Fibroblast of lung (primary cell): Measurements from ENCODE around the gene CREB5.

Experiments
- CTCF ChIP-seq, 2 donors: IDR thresholded peaks in 1 of 2; conservative IDR thresholded peaks in 1 of 2; 1 replicate in 1 of 2; 2 replicates in 1 of 2; pipeline ENCODE4 v1.5.1; 2011 to 2012; ENCODE audit warnings: low read length in 2 of 2, control low read depth in 1 of 2, inconsistent platforms in 1 of 2, low read depth in 1 of 2, mild to moderate bottlenecking in 1 of 2
- EZH2 ChIP-seq: IDR thresholded peaks from 2 replicates; pipeline ENCODE4 v1.5.1; 2012; ENCODE audit warnings: low read length, control low read depth, mild to moderate bottlenecking; ENCODE audit errors: missing control alignments

GRCh38 chr7:28580665-28581064 lies 168.3 kb downstream of the CREB5 start:
- TF ChIP-seq CTCF (conservative IDR thresholded peaks at IDR 0.05 in 1 of 2, IDR thresholded peaks at IDR 0.05 in 1 of 2; ENCODE audit: low read depth in 1 of 2, low read length in 2 of 2) (no peak), EZH2 (no peak)
